HL-60/S4 treated with phorbol 12-myristate 13-acetate at 8.2 ng/mL for 4 days and 3 days (cell line): Measurements from ENCODE around the gene UBE2D1.

Source experiments
- in situ Hi-C: fragments of 300-500 bp; cut with MboI; formaldehyde crosslinking; loops from 2 replicates; pipeline ENCODE4 v1.15.0; 2022; ENCODE audit warnings: low sequenced_read_pairs

UBE2D1 gene

GRCh38 chr10:58334817-58335305 lies at the start of gene UBE2D1:
Gene UBE2D1 (plus strand): TSS chr10:58335006. CDS start chr10:58335202, 196 bp downstream.
- in situ Hi-C loops, result no loop called here

GRCh38 chr10:58291538-58292174 lies 43.1 kb upstream of the UBE2D1 start:
- in situ Hi-C loops, result loop anchor here (10.0 kb wide), 1 partner anchor 107 kb away; no protein-coding TSS in a partner anchor

GRCh38 chr10:58293989-58294388 lies 40.8 kb upstream of the UBE2D1 start:
- in situ Hi-C loops, result loop anchor here (10.0 kb wide), 1 partner anchor 109 kb away; no protein-coding TSS in a partner anchor

DNA sequence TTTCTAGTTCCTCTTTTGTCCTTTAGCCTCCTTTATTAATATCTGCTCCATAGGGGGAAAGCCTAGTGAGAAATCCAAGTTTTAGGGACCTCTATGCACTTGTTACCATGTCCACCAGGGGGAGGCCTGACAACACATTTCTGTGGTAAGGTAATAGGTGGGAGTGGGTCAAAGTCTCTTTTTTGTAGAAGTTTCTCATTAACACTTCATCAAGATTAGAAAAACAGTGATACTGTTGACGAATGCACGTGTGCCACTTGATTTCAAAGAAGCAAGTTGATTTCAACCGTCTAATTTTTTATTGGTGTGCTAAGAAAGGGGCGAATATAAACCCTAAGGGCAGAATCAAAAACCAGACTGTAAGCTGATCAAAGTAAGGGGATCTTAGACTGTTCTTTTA lies 35.2 kb upstream of the UBE2D1 start:
- in situ Hi-C loops, result loop anchor here (10.0 kb wide), 1 partner anchor 115 kb away; no protein-coding TSS in a partner anchor

GRCh38 chr10:58300676-58301075 lies 34.1 kb upstream of the UBE2D1 start:
- in situ Hi-C loops, result no loop called here

DNA sequence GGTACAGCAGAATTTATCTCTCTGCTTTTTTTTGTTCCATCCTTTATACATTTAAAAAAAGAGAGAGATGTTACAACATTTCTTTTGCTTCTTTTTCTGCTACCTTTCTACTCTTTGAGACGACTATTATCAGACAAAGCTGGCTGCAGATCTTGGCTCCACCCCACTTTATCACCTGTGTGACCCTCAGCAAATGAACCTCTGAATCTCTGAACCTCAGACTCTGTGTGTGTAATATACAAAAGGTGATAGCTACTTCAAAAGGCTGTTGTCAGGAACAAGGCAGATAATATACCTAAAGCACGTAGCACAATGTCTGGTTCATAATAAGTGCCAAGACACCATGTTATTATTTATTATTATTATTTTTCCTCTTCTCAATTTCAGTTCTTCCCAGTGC lies 32.6 kb upstream of the UBE2D1 start:
- in situ Hi-C loops, result no loop called here

GRCh38 chr10:58304099-58304633 lies 30.6 kb upstream of the UBE2D1 start:
- in situ Hi-C loops, result no loop called here

- in situ Hi-C loops, result no loop called here
Observed at GRCh38 chr10:58305821-58306220, 29.0 kb upstream of the UBE2D1 start.

DNA sequence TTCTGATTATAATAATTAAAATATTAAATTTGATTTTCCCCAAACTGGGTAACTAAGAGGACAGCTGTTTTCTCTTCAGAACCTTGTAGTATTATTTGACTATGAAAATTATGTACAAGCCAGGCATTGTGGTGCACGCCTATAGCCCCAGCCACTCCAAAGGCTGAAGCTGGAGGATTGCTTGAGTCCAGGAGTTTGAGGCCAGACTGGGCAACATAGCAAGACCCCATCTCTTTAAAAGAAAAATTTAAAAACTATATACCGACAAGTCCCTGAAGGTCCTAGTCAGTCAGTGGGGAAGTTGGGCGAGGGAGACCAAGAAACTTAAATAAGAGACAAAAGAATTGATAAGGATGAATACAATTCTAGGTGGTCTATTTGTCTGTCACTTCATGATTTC lies 27.1 kb upstream of the UBE2D1 start:
- in situ Hi-C loops, result no loop called here

- in situ Hi-C loops, result no loop called here
Observed at GRCh38 chr10:58311026-58311425, 23.8 kb upstream of the UBE2D1 start.

- in situ Hi-C loops, result no loop called here
Observed at GRCh38 chr10:58316874-58317273, 17.9 kb upstream of the UBE2D1 start.

GRCh38 chr10:58318346-58318745 lies 16.5 kb upstream of the UBE2D1 start:
- in situ Hi-C loops, result no loop called here

GRCh38 chr10:58319599-58319998 lies 15.2 kb upstream of the UBE2D1 start:
- in situ Hi-C loops, result no loop called here

DNA sequence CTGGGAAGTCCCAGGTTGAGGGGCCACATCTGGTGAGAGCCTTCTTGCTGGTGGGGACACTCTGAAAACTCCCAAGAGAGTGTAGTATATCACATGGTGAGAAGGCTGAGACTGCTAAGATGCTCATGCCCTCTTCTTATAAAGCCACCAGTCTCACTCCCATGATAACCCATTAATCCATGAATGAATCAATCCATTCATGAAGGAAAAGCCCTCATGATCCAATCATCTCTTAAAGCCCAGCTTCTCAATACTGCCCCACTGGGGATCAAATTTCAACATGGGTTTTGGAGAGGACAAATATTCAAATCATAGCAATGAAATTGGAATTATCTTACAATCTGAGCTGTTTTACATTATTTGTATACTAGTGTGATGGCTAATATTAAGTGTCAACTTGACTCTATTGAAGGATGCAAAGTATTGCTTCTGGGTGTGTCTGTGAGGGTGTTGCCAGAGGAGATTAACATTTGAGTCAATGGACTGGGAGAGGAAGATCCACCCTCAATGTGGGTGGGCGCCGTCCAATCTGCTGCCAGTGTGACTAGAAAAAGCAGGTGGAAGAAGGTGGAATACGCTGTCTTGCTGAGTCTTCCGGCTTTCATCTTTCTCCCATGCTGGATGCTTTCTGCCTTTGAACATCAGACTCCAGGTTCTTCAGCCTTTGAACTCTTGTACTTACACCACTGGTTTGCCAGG lies 14.3 kb upstream of the UBE2D1 start:
- in situ Hi-C loops, result no loop called here

- in situ Hi-C loops, result no loop called here
Observed at GRCh38 chr10:58322072-58322834, 12.6 kb upstream of the UBE2D1 start.

DNA sequence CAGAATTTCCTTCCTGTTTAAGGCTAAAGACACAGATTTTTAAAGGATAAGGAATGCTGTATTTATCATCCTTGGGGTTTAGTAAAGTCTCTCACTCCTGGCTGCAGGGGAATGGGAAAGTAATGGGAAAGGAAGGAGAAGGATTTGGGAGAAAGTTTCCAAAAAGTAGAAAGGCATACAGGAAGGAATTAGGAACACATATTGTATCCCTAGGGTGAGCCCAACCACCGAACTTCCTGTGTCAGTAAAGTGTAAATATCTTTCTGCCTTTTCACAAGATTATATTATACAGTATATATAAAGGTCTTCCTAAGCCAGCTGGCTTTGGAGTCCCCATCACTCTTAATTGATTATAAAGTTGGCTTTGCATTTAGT lies 12.0 kb upstream of the UBE2D1 start:
- in situ Hi-C loops, result no loop called here

GRCh38 chr10:58326967-58327381 lies 7.8 kb upstream of the UBE2D1 start:
- in situ Hi-C loops, result no loop called here

GRCh38 chr10:58328233-58328632 lies 6.6 kb upstream of the UBE2D1 start:
- in situ Hi-C loops, result no loop called here

GRCh38 chr10:58330431-58330830 lies 4.4 kb upstream of the UBE2D1 start:
- in situ Hi-C loops, result no loop called here

DNA sequence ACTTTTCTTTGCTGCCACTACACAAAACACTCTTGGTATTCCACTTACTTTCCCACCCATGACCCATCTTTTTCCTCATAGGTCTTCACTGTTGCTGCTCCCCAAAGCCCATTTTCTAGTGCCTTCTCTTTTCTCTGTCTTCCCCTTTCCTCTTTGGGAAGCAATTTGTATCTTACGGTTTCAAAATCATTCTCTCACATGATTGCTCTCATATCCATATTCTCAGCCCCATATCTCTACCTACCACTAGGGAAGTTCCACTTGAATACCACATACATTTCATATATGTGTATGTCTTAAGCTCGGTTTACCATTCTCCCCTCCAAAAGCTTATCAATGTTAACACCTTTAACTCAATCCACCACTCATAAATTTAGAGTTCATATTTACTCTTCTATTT lies 3.2 kb upstream of the UBE2D1 start:
- in situ Hi-C loops, result no loop called here

DNA sequence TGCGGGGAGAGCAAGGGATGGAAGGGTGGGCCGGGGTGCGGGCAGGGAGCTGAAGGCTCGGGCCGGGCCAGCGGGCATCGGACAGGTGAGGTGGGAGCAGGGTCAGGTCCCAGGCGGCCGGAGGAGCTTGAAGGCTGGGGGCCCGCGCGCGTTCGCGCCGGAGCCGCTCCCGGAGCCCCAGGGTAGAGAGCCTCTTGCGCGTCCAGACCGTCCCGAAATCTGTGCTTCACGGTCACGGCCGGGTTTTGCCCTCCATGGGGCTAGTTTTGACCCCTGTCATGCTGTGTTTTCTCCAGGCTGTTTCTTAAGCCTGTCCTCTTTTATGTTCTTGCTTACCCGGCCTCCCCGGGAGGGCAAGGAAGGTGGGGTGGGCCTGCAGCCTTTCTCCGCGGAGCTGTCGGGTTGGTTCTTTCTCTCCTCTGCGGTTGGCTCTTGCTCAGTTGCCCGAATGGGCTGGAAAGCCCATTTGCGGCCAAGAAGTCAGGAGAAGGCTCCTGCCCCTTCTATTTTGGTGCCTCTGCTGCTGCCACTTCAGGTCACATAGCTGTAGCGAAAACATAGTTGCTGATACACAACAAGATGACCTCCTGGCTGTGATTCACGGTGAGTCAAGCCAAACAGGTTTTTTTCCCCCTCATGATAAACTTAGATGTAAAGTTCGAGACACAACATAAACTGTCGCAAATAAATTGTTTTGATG lies 650 bp downstream of the UBE2D1 start:
- in situ Hi-C loops, result no loop called here
